HCT116 (cell line): Measurements from ENCODE around the gene CAMK1D.

Source experiments
- CEBPB ChIP-seq: IDR thresholded peaks from 2 replicates; pipeline ENCODE4 v1.6.1; 2012; ENCODE audit warnings: low read depth
- EZH2 ChIP-seq: fragments of 200-600 bp; sonication (generic); IDR thresholded peaks from 2 replicates; pipeline ENCODE4 v1.6.1; 2017; ENCODE audit warnings: antibody characterized with exemption, mixed run types
- EZH2phosphoT487 ChIP-seq: fragments of 200-600 bp; IDR thresholded peaks from 2 replicates; pipeline ENCODE4 v1.6.1; 2018; ENCODE audit warnings: antibody characterized with exemption, borderline replicate concordance
- ZNF274 ChIP-seq: fragments of 200-500 bp; sonication (Bioruptor generic); IDR thresholded peaks from 2 replicates; pipeline ENCODE4 v1.6.1; 2014; ENCODE audit warnings: mild to moderate bottlenecking, low read depth, low read length, inconsistent platforms
- TF ChIP-seq, protein P1 (sequence below), 3 experiments: fragments of 200-600 bp in 1 of 3; sonication (generic) in 1 of 3; IDR thresholded peaks in 2 of 3; conservative IDR thresholded peaks in 1 of 3; 2 replicates each; pipeline ENCODE4 v1.5.1; 2012 to 2017; ENCODE audit warnings: low read depth in 2 of 3, low read length in 2 of 3, antibody characterized with exemption in 1 of 3, borderline replicate concordance in 1 of 3, control low read depth in 1 of 3, mild to moderate bottlenecking in 1 of 3, mixed read lengths in 1 of 3, mixed run types in 1 of 3, moderate library complexity in 1 of 3; ENCODE audit not compliant: insufficient read depth in 1 of 3
- TF ChIP-seq, protein P2 (sequence below): IDR thresholded peaks from 2 replicates; pipeline ENCODE4 v1.6.1; 2012
- TF ChIP-seq, protein P3 (sequence below): IDR thresholded peaks from 2 replicates; pipeline ENCODE4 v1.6.1; 2012; ENCODE audit warnings: low read depth

DNA sequence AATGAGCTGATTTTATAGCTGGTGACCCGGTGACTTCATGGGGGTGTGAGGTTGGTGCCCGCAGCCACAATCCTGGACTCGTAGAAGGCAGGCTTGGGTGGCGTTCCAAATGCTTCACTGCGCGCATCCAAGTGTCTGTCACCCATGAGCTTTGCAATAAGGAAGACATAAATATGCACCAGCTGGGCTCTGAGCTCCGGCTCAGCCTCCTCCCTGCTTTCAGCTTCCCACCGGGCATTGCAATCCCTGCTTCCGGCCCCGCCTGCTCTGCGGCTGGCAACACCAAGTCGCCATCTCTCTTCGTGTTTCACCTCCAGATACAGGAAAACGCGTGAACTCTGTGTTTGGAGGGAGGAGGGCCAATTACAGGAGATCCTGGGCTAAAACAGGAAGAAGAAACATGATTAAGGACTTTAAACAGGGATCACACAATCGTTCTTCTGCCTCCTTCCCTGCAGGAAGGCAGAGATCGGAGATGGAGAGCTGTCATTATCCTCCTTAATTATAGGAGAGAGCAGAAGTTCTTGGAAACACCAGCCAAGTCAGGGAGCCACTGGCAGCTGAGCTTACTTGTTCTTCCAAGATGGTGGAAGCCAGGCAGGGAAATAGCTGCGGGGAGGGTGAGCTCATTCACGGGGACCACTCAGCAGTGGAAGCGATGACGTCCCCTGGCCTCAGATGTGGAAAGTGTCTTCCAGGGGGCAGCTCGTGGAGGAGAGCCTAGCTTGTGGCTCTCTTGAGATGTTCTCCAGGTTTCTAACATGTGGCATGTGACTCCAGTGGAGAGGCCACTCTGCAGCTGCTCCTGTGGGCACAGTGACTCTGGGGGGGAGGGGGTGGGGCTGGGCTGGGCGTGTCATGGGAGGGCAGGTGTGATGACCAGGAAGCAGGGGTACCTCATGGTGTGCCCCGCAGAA lies 134.9 kb downstream of the CAMK1D start:
- TF ChIP-seq, protein P1, sequence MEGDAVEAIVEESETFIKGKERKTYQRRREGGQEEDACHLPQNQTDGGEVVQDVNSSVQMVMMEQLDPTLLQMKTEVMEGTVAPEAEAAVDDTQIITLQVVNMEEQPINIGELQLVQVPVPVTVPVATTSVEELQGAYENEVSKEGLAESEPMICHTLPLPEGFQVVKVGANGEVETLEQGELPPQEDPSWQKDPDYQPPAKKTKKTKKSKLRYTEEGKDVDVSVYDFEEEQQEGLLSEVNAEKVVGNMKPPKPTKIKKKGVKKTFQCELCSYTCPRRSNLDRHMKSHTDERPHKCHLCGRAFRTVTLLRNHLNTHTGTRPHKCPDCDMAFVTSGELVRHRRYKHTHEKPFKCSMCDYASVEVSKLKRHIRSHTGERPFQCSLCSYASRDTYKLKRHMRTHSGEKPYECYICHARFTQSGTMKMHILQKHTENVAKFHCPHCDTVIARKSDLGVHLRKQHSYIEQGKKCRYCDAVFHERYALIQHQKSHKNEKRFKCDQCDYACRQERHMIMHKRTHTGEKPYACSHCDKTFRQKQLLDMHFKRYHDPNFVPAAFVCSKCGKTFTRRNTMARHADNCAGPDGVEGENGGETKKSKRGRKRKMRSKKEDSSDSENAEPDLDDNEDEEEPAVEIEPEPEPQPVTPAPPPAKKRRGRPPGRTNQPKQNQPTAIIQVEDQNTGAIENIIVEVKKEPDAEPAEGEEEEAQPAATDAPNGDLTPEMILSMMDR (IDR thresholded peaks at IDR 0.05 in 2 of 3, conservative IDR thresholded peaks at IDR 0.05 in 1 of 3; ENCODE audit: borderline replicate concordance in 1 of 3, insufficient read depth in 1 of 3, low read depth in 2 of 3, low read length in 2 of 3) = no peak
- TF ChIP-seq, protein P2, sequence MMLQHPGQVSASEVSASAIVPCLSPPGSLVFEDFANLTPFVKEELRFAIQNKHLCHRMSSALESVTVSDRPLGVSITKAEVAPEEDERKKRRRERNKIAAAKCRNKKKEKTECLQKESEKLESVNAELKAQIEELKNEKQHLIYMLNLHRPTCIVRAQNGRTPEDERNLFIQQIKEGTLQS = no peak
- TF ChIP-seq ZNF274 (no peak), EZH2phosphoT487 (no peak), EZH2 (no peak), CEBPB (no peak)
- TF ChIP-seq, protein P3, sequence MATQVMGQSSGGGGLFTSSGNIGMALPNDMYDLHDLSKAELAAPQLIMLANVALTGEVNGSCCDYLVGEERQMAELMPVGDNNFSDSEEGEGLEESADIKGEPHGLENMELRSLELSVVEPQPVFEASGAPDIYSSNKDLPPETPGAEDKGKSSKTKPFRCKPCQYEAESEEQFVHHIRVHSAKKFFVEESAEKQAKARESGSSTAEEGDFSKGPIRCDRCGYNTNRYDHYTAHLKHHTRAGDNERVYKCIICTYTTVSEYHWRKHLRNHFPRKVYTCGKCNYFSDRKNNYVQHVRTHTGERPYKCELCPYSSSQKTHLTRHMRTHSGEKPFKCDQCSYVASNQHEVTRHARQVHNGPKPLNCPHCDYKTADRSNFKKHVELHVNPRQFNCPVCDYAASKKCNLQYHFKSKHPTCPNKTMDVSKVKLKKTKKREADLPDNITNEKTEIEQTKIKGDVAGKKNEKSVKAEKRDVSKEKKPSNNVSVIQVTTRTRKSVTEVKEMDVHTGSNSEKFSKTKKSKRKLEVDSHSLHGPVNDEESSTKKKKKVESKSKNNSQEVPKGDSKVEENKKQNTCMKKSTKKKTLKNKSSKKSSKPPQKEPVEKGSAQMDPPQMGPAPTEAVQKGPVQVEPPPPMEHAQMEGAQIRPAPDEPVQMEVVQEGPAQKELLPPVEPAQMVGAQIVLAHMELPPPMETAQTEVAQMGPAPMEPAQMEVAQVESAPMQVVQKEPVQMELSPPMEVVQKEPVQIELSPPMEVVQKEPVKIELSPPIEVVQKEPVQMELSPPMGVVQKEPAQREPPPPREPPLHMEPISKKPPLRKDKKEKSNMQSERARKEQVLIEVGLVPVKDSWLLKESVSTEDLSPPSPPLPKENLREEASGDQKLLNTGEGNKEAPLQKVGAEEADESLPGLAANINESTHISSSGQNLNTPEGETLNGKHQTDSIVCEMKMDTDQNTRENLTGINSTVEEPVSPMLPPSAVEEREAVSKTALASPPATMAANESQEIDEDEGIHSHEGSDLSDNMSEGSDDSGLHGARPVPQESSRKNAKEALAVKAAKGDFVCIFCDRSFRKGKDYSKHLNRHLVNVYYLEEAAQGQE = no peak
